ENCODE measurements around the gene JTB. TPM values are rescaled to one million over a fixed set of nuclear protein-coding genes. Genes with fewer than 3 reads are reported as not detected.
"Not testable (repeated sequence)": the region's sequence is repeated elsewhere in the genome, so short reads cannot be mapped to it uniquely, and the experiment has no call there.

The JTB gene
- total RNA-seq (2014; rRNA removed; shearing (Covaris generic)) (189 and 242 TPM in 2 replicates), polyA plus RNA-seq (2016; fragmentation: Nextera tagmentation; extraction: Ambion mirVana) (183 and 186 TPM in 2 replicates)

- in situ Hi-C loops (cut with MboI): no loop called here
- DNase-seq: peak; percentile 96
Measured at GRCh38 chr1:153977250-153978240, at the start of gene JTB. Gene JTB, minus strand, starts transcription at chr1:153977674. Its CDS starts 422 bp downstream, at chr1:153977252.

DNA sequence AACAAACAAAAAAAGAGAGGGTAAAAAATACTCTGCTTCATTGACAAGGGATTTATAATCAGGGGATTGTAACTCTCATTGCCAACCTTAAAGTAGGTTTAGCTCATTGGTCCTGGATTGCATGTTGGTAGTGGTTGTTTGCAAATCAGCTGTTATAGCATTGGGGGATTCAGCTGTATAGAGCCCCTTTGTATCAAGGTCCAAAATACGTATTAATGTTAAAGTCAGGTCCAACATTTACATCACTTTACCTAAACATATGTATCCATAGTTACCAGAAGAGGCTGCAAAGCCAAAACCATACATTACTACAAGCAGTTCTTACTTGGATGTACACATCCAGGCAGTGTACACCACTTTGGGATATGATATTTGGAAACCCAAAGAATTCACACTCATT, 42.5 kb upstream of the JTB start:
- no peaks in the 10 kb centered on the region for H3K4me1 ChIP-seq (ENCODE audit: insufficient read depth)
- TF ChIP-seq EZH2phosphoT487 (IDR thresholded peaks at IDR 0.05; ENCODE audit: insufficient read depth, low read depth): no peak
- TF ChIP-seq EZH2 (IDR thresholded peaks at IDR 0.05; ENCODE audit: insufficient read depth, poor library complexity, severe bottlenecking): no peak
- H3F3A ChIP-seq (ENCODE audit: insufficient read depth): no peaks in the 10 kb centered on the region
- no peaks in the 10 kb centered on the region for H4K20me1 ChIP-seq (ENCODE audit: insufficient read depth)
- H3K27ac ChIP-seq: no peak overlapping the region
- no peak overlapping the region for H3K4me3 ChIP-seq
- no peaks in the 10 kb centered on the region for H3K27me3 ChIP-seq (replicated peaks; ENCODE audit: insufficient read depth)
- WGBS, 2 experiments (ENCODE audit: low coverage in 1 of 2, low lambda C conversion rate in 2 of 2, missing lambda C conversion rate in 2 of 2): 79 to 83% methylated on average over 1 of the region's 1 CpG
- in situ Hi-C loops (cut with MboI): no loop called here
- H3K9me2 ChIP-seq (ENCODE audit: insufficient read depth): no peaks in the 10 kb centered on the region
- DNase-seq: no peak
- no peaks in the 10 kb centered on the region for H3K9me3 ChIP-seq (ENCODE audit: low read depth)
- H3K36me3 ChIP-seq (ENCODE audit: low read depth): no peaks in the 10 kb centered on the region
- no peaks in the 10 kb centered on the region for H3K79me2 ChIP-seq (ENCODE audit: insufficient read depth)
- H3K9ac ChIP-seq: no peak overlapping the region
- H2AFZ ChIP-seq: no peak overlapping the region
- H3K4me2 ChIP-seq (ENCODE audit: unreplicated experiment): no peak overlapping the region

More at GRCh38 chr1:153977250-153978240, at the start of gene JTB:
- 1 to 2% methylated on average over 58 to 75 of the region's 75 CpGs for WGBS, 2 experiments (ENCODE audit: low coverage in 1 of 2, low lambda C conversion rate in 2 of 2, missing lambda C conversion rate in 2 of 2)
- peak within 1 kb of the TSS; percentile 95 for H3K4me2 ChIP-seq (ENCODE audit: unreplicated experiment)
- peaks cover 27% of the 10 kb centered on the region for H3K36me3 ChIP-seq (ENCODE audit: low read depth)
- TF ChIP-seq EZH2 (IDR thresholded peaks at IDR 0.05; ENCODE audit: insufficient read depth, poor library complexity, severe bottlenecking) (no peak), EZH2phosphoT487 (IDR thresholded peaks at IDR 0.05; ENCODE audit: insufficient read depth, low read depth) (no peak)
- peak within 1 kb of the TSS; percentile 90 for H2AFZ ChIP-seq
- peak within 1 kb of the TSS; percentile 92 for H3K9ac ChIP-seq
- peak within 1 kb of the TSS; percentile 74 for H3K27ac ChIP-seq
- no peaks in the 10 kb centered on the region for H4K20me1 ChIP-seq (ENCODE audit: insufficient read depth)
- no peaks in the 10 kb centered on the region for H3K27me3 ChIP-seq (replicated peaks; ENCODE audit: insufficient read depth)
- peaks cover 43% of the 10 kb centered on the region for H3K79me2 ChIP-seq (ENCODE audit: insufficient read depth)
- no peaks in the 10 kb centered on the region for H3K9me3 ChIP-seq (ENCODE audit: low read depth)
- peak within 1 kb of the TSS; percentile 84 for H3K4me3 ChIP-seq
- H3K9me2 ChIP-seq (ENCODE audit: insufficient read depth): no peaks in the 10 kb centered on the region
- peaks cover 17% of the 10 kb centered on the region for H3K4me1 ChIP-seq (ENCODE audit: insufficient read depth)
- peaks cover 41% of the 10 kb centered on the region for H3F3A ChIP-seq (ENCODE audit: insufficient read depth)

GRCh38 chr1:154019269-154019668, 41.8 kb upstream of the JTB start:
- Histone ChIP-seq H3K4me2 (ENCODE audit: unreplicated experiment) (no peak overlapping the region), H3K9me3 (ENCODE audit: low read depth) (no peaks in the 10 kb centered on the region), H3K36me3 (ENCODE audit: low read depth) (no peaks in the 10 kb centered on the region), H2AFZ (no peak overlapping the region), H3K9me2 (ENCODE audit: insufficient read depth) (no peaks in the 10 kb centered on the region), H3K27me3 (replicated peaks; ENCODE audit: insufficient read depth) (no peaks in the 10 kb centered on the region), H3K4me3 (no peak overlapping the region), H3K9ac (no peak overlapping the region), H4K20me1 (ENCODE audit: insufficient read depth) (no peaks in the 10 kb centered on the region), H3F3A (ENCODE audit: insufficient read depth) (no peaks in the 10 kb centered on the region), H3K79me2 (ENCODE audit: insufficient read depth) (no peaks in the 10 kb centered on the region), H3K4me1 (ENCODE audit: insufficient read depth) (peaks cover 6% of the 10 kb centered on the region; the same call in 1 of the 2 replicates), H3K27ac (no peak overlapping the region)
- 76 to 91% methylated on average over 4 of the region's 4 CpGs for WGBS, 2 experiments (ENCODE audit: low coverage in 1 of 2, low lambda C conversion rate in 2 of 2, missing lambda C conversion rate in 2 of 2)
- TF ChIP-seq EZH2 (IDR thresholded peaks at IDR 0.05; ENCODE audit: insufficient read depth, poor library complexity, severe bottlenecking): no peak
- TF ChIP-seq EZH2phosphoT487 (IDR thresholded peaks at IDR 0.05; ENCODE audit: insufficient read depth, low read depth): no peak
- no peak for DNase-seq
- in situ Hi-C loops (cut with MboI): no loop called here

DNA sequence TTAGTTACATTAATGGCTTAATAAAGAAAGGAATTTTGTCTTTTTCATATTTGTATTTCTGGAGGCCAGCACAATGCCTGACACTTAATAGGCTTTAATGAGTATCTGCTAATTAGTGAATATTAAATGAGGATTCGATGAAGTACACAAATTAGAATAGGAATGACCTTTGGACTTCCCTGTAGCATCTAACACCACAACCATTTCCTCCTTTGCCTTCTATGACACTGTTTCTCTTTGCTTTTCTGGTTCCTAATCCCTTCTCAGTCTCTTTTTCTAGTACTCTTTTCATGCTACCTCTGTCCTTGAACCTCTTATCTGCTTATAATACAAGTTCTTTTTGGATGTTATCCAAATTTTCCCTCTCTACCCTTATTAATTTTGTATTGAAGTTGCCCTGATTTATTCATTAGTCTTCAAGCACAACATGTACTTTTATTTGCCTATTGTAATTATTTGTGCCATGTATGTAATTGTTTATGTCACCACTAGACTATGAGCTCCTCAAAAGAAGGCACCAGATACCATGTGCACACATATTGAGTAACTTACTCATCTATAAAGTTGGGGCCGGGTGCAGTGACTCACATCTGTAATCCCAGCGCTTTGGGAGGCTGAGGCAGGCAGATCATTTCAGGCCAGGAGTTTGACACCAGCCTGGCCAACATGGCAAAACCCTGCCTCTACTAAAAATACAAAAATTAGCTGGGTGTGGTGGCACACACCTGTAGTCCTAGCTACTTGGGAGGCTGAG, 36.9 kb upstream of the JTB start:
- H3K4me3 ChIP-seq: no peak overlapping the region
- H3K27me3 ChIP-seq (replicated peaks; ENCODE audit: insufficient read depth): no peaks in the 10 kb centered on the region
- H3K27ac ChIP-seq: no peak overlapping the region
- peaks cover 9% of the 10 kb centered on the region; the same call in 1 of the 2 replicates for H3K4me1 ChIP-seq (ENCODE audit: insufficient read depth)
- H2AFZ ChIP-seq: no peak overlapping the region
- H3K9me2 ChIP-seq (ENCODE audit: insufficient read depth): no peaks in the 10 kb centered on the region
- in situ Hi-C loops (cut with MboI): no loop called here
- no peaks in the 10 kb centered on the region for H3F3A ChIP-seq (ENCODE audit: insufficient read depth)
- H4K20me1 ChIP-seq (ENCODE audit: insufficient read depth): no peaks in the 10 kb centered on the region
- no peaks in the 10 kb centered on the region for H3K79me2 ChIP-seq (ENCODE audit: insufficient read depth)
- no peak overlapping the region for H3K9ac ChIP-seq
- H3K4me2 ChIP-seq (ENCODE audit: unreplicated experiment): no peak overlapping the region
- peak; percentile 82 for DNase-seq
- H3K9me3 ChIP-seq (ENCODE audit: low read depth): no peaks in the 10 kb centered on the region
- TF ChIP-seq EZH2 (IDR thresholded peaks at IDR 0.05; ENCODE audit: insufficient read depth, poor library complexity, severe bottlenecking) (no peak), EZH2phosphoT487 (IDR thresholded peaks at IDR 0.05; ENCODE audit: insufficient read depth, low read depth) (no peak)
- no peaks in the 10 kb centered on the region for H3K36me3 ChIP-seq (ENCODE audit: low read depth)
- 33 to 42% methylated on average over 3 of the region's 3 CpGs for WGBS, 2 experiments (ENCODE audit: low coverage in 1 of 2, low lambda C conversion rate in 2 of 2, missing lambda C conversion rate in 2 of 2)

GRCh38 chr1:154012543-154012942, 35.1 kb upstream of the JTB start:
- H3K9me2 ChIP-seq (ENCODE audit: insufficient read depth); H3K4me3 ChIP-seq; H3K79me2 ChIP-seq (ENCODE audit: insufficient read depth); H3K36me3 ChIP-seq (ENCODE audit: low read depth); H3K27ac ChIP-seq; in situ Hi-C loops (cut with MboI); H3K4me1 ChIP-seq (ENCODE audit: insufficient read depth); H3K27me3 ChIP-seq (replicated peaks; ENCODE audit: insufficient read depth); DNase-seq; H3K9ac ChIP-seq; H3K4me2 ChIP-seq (ENCODE audit: unreplicated experiment); H3K9me3 ChIP-seq (ENCODE audit: low read depth); H3F3A ChIP-seq (ENCODE audit: insufficient read depth); H2AFZ ChIP-seq; H4K20me1 ChIP-seq (ENCODE audit: insufficient read depth): not testable (repeated sequence)
- WGBS, 2 experiments (ENCODE audit: low coverage in 1 of 2, low lambda C conversion rate in 2 of 2, missing lambda C conversion rate in 2 of 2): 96 to 100% methylated on average over 6 to 14 of the region's 14 CpGs

Measured in GM23248 (cell line).